Loucy (cell line): ENCODE results near the gene CDHR1.
A peak's percentile ranks its signal among the peaks of the same experiment; 100 is the strongest.

Source experiments
- H2AFZ ChIP-seq: fragments of 200-600 bp; sonication (generic); 2 replicates; pipeline ENCODE4 v1.6.0; 2016; ENCODE audit warnings: antibody characterized with exemption, mild to moderate bottlenecking, low read length, moderate library complexity
- H3F3A ChIP-seq: fragments of 200-600 bp; 2 replicates; pipeline ENCODE4 v1.6.0; 2016; ENCODE audit warnings: antibody characterized with exemption, low read depth, mild to moderate bottlenecking
- H3K27me3 ChIP-seq: fragments of 200-600 bp; sonication (generic); 2 replicates; pipeline ENCODE4 v1.6.1; 2014; ENCODE audit warnings: low read length, mild to moderate bottlenecking; ENCODE audit not compliant: insufficient read depth, poor library complexity, severe bottlenecking
- H3K36me3 ChIP-seq: fragments of 200-600 bp; sonication (generic); 2 replicates; pipeline ENCODE4 v1.6.1; 2016; ENCODE audit warnings: low read length; ENCODE audit not compliant: insufficient read depth
- H3K4me1 ChIP-seq: fragments of 200-600 bp; sonication (generic); 2 replicates; pipeline ENCODE4 v1.5.1; 2014; ENCODE audit warnings: low read length, mild to moderate bottlenecking; ENCODE audit not compliant: insufficient read depth, poor library complexity, severe bottlenecking
- H3K4me2 ChIP-seq: fragments of 200-600 bp; sonication (generic); 2 replicates; pipeline ENCODE4 v1.6.0; 2014; ENCODE audit warnings: antibody characterized with exemption, low read length, low read depth, mild to moderate bottlenecking; ENCODE audit not compliant: poor library complexity, severe bottlenecking
- H3K4me3 ChIP-seq: fragments of 200-600 bp; sonication (generic); 2 replicates; pipeline ENCODE4 v1.5.1; 2014; ENCODE audit warnings: low read length, mild to moderate bottlenecking, mixed read lengths; ENCODE audit not compliant: poor library complexity, severe bottlenecking
- H3K79me2 ChIP-seq: fragments of 200-600 bp; sonication (generic); 2 replicates; pipeline ENCODE4 v1.6.1; 2014; ENCODE audit warnings: low read length; ENCODE audit not compliant: insufficient read depth
- H3K9ac ChIP-seq: fragments of 200-600 bp; sonication (generic); 2 replicates; pipeline ENCODE4 v1.6.0; 2014; ENCODE audit warnings: mild to moderate bottlenecking, low read depth, low read length, moderate library complexity; ENCODE audit not compliant: poor library complexity, severe bottlenecking
- H3K9me2 ChIP-seq: fragments of 200-600 bp; sonication (generic); replicated peaks from 2 replicates; pipeline ENCODE4 v1.6.1; 2016; ENCODE audit warnings: low read depth, low read length, mixed read lengths
- H3K9me3 ChIP-seq: fragments of 200-600 bp; sonication (generic); 2 replicates; pipeline ENCODE4 v1.6.1; 2014; ENCODE audit warnings: mild to moderate bottlenecking, antibody characterized with exemption, low read length, low read depth; ENCODE audit not compliant: insufficient read depth
- H4K20me1 ChIP-seq: fragments of 200-600 bp; sonication (generic); 2 replicates; pipeline ENCODE4 v1.6.0; 2014; ENCODE audit warnings: antibody characterized with exemption, low read length, mild to moderate bottlenecking; ENCODE audit not compliant: insufficient read depth, poor library complexity, severe bottlenecking
- CTCF ChIP-seq: fragments of 200-600 bp; sonication (generic); conservative IDR thresholded peaks from 2 replicates; pipeline ENCODE4 v1.5.1; 2014; ENCODE audit warnings: mild to moderate bottlenecking, antibody characterized with exemption, low read length
- EZH2phosphoT487 ChIP-seq: fragments of 200-600 bp; IDR thresholded peaks from 2 replicates; pipeline ENCODE4 v1.6.1; 2018; ENCODE audit warnings: antibody characterized with exemption, mild to moderate bottlenecking, moderate library complexity, borderline replicate concordance

CDHR1 gene

DNA sequence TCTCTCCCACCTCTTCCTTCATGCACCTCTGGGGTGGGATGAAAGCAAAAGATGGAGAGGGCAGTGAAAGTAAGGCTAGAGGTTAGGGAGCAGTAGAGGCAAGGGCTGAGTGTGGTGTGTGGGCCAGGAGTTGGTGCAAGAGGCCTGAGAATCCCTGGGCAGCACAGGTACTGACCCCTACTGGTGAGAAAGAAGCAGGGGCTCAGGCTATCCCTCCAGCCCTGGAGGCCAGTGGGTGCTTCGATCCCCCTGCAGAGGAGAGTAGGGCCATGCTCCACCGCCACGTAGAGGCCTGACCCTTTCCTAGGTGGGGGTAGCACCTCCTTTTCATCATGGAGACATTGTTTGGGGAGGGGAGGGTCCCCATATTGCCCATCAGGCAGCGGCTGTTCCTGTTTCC, 9.8 kb downstream of the CDHR1 start:
- H3K36me3 ChIP-seq: no peaks in the 10 kb centered on the region
- H3K9me3 ChIP-seq: no peaks in the 10 kb centered on the region
- H3K4me3 ChIP-seq: no peak overlapping the region
- no peak overlapping the region for H3K4me2 ChIP-seq
- no peaks in the 10 kb centered on the region for H3K4me1 ChIP-seq
- no peaks in the 10 kb centered on the region for H3F3A ChIP-seq
- H3K9me2 ChIP-seq: no peaks in the 10 kb centered on the region
- H3K79me2 ChIP-seq: no peaks in the 10 kb centered on the region
- H3K27me3 ChIP-seq: no peaks in the 10 kb centered on the region
- no peak overlapping the region for H2AFZ ChIP-seq
- no peak overlapping the region for H3K9ac ChIP-seq
- H4K20me1 ChIP-seq: no peaks in the 10 kb centered on the region
- TF ChIP-seq EZH2phosphoT487: no peak
- TF ChIP-seq CTCF: peak; percentile 62

- H3K9ac ChIP-seq: no peak overlapping the region
- H3K36me3 ChIP-seq: no peaks in the 10 kb centered on the region
- no peak overlapping the region for H3K4me3 ChIP-seq
- no peaks in the 10 kb centered on the region for H4K20me1 ChIP-seq
- H3F3A ChIP-seq: no peaks in the 10 kb centered on the region
- no peaks in the 10 kb centered on the region for H3K9me3 ChIP-seq
- H3K9me2 ChIP-seq: no peaks in the 10 kb centered on the region
- no peak overlapping the region for H3K4me2 ChIP-seq
- no peak overlapping the region for H2AFZ ChIP-seq
- TF ChIP-seq EZH2phosphoT487: no peak
- no peak for TF ChIP-seq CTCF
- H3K4me1 ChIP-seq: no peaks in the 10 kb centered on the region
- H3K27me3 ChIP-seq: no peaks in the 10 kb centered on the region
- no peaks in the 10 kb centered on the region for H3K79me2 ChIP-seq
These were observed 10.3 kb downstream of the CDHR1 start for GRCh38 chr10:84204610-84205009.

DNA sequence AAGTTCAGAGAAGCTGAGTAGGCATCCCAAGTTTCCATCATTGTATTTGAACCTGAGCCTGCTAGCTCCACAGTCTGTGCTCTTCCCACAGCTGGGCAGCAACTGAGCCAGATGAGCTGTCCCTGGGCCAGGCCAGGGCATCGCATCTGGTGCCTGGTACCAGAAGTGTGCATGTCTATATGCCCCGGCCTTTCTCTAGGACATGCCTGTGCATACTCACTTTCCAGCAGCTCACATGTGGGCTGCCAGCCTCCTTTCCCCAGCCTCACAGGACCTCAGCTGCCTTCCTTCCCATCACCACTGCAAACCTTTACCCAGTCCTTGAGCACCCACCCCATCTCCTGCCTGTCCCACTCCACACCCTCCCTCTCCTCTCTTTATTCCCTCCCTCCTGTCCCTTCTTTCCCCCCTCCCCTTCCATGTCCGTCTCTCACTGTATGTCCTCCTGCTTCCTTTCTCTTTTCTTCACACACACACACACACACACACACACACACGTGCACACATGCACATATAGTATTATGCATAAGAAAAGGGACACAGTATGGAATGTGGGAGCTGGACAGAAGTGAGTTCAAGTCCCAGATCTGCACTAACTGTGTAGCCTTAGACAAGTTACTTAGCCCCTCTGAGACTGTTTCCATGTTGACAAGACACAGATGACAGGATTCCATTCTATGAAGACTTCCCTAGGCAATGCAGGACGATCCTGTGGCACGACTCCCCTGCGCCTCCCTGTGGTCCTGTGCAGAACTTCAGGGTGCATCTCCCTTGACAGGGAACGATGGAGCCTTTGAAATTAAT, 10.9 kb downstream of the CDHR1 start:
- no peaks in the 10 kb centered on the region for H3K4me1 ChIP-seq
- no peaks in the 10 kb centered on the region for H3K9me2 ChIP-seq
- H2AFZ ChIP-seq: no peak overlapping the region

More for the DNA sequence above, 10.9 kb downstream of the CDHR1 start:
- Histone ChIP-seq H3K4me2 (no peak overlapping the region), H3K36me3 (no peaks in the 10 kb centered on the region), H3K27me3 (no peaks in the 10 kb centered on the region), H3F3A (no peaks in the 10 kb centered on the region), H4K20me1 (no peaks in the 10 kb centered on the region), H3K9me3 (no peaks in the 10 kb centered on the region), H3K4me3 (no peak overlapping the region), H3K79me2 (no peaks in the 10 kb centered on the region), H3K9ac (no peak overlapping the region)
- TF ChIP-seq EZH2phosphoT487 (no peak), CTCF (peak; percentile 93)
